ENCODE data around the gene TCF25. TPM values are rescaled to one million over a fixed set of nuclear protein-coding genes. Genes with fewer than 3 reads are reported as not detected.

Gene TCF25
- total and polyA plus RNA-seq, 2 experiments from 2014 or later: 95.4 to 143 TPM

- TF ChIP-seq REST (IDR thresholded peaks at IDR 0.05; ENCODE audit: unreplicated experiment) (no peak), STAT1 (IDR thresholded peaks at IDR 0.05; ENCODE audit: unreplicated experiment) (no peak)
These were observed 42.2 kb downstream of the TCF25 start (continued) for GRCh38 chr16:89915303-89916232.

- Mint-ChIP-seq H3K9me3 (peaks cover 7% of the 10 kb centered on the region; the same call in 2 of the 3 replicates), H3K4me3 (peak overlapping the region; percentile 76), H3K4me1 (peaks cover 20% of the 10 kb centered on the region), H3K27me3 (ENCODE audit: insufficient read depth, low read depth, poor library complexity) (peaks cover 57% of the 10 kb centered on the region), H3K27ac (no peak overlapping the region), H3K36me3 (ENCODE audit: low read depth) (no peaks in the 10 kb centered on the region)
- Histone ChIP-seq H3F3A (replicated peaks; ENCODE audit: low read depth) (peaks cover 19% of the 10 kb centered on the region), H3K4me3 (peak overlapping the region; percentile 77), H3K79me2 (replicated peaks; ENCODE audit: insufficient read depth) (no peaks in the 10 kb centered on the region), H3K27me3 (ENCODE audit: insufficient read depth) (peaks cover 16% of the 10 kb centered on the region), H3K9me2 (ENCODE audit: insufficient read depth) (no peaks in the 10 kb centered on the region), H2AFZ (peak overlapping the region; percentile 96), H3K27ac (ENCODE audit: low read depth) (peak overlapping the region; percentile 27; the same call in 1 of the 2 replicates), H3K36me3 (ENCODE audit: insufficient read depth) (no peaks in the 10 kb centered on the region), H4K20me1 (replicated peaks; ENCODE audit: insufficient read depth) (no peaks in the 10 kb centered on the region), H3K4me2 (peak overlapping the region; percentile 98), H3K4me1 (ENCODE audit: insufficient read depth) (peaks cover 26% of the 10 kb centered on the region)
- peak; percentile 23 for ATAC-seq
- peak; percentile 44 for TF ChIP-seq POLR2AphosphoS5 (IDR thresholded peaks at IDR 0.05; ENCODE audit: low read depth)
- 0 out of 2 replicates have a peak, but pooled peaks have one; percentile 40 for TF ChIP-seq CREB1 (CRISPR knock-in tag; IDR thresholded peaks at IDR 0.05; ENCODE audit: low read depth)
- no peak for TF ChIP-seq ETS1 (IDR thresholded peaks at IDR 0.05)
- peak; percentile 73 for DNase-seq (ENCODE audit: low spot score)
These were observed 44.5 kb downstream of the TCF25 start for GRCh38 chr16:89917773-89918452.

Data from GM23338 (cell line).